Lower leg skin (tissue), 4 donors: Measurements from ENCODE around the gene SNX3. TPM values are rescaled to one million over a fixed set of nuclear protein-coding genes. Genes with fewer than 3 reads are reported as not detected.
A peak's percentile ranks its signal among the peaks of the same experiment; 100 is the strongest.
"Not testable (repeated sequence)": the region's sequence is repeated elsewhere in the genome, so short reads cannot be mapped to it uniquely, and the experiment has no call there.

Experiments used
- DNase-seq, 2 donors: peaks; one replicate each; pipeline ENCODE4 v3.0.0-alpha.2; 2019; ENCODE audit warnings: low spot score in 2 of 2
- H3K4me3 ChIP-seq: fragments of 200-600 bp; sonication (generic); 2 replicates; pipeline ENCODE4 v1.5.1; 2017; ENCODE audit warnings: mild to moderate bottlenecking, low read depth; ENCODE audit not compliant: poor library complexity, severe bottlenecking
- CTCF ChIP-seq, 3 donors: fragments of 450-650 bp; IDR thresholded peaks; one replicate each; pipeline ENCODE4 v1.5.1; 2016; ENCODE audit warnings: antibody characterized with exemption in 3 of 3, mild to moderate bottlenecking in 3 of 3, moderate library complexity in 2 of 3
- POLR2A ChIP-seq, 2 donors: fragments of 450-650 bp; IDR thresholded peaks; one replicate each; pipeline ENCODE4 v1.6.1; 2016 to 2017; ENCODE audit warnings: antibody characterized with exemption in 2 of 2, mild to moderate bottlenecking in 1 of 2, moderate library complexity in 1 of 2
- WGBS, 2 donors: methylation state at CpG; one replicate each; pipeline ENCODE4 v1.1.5; 2018; 5-methylcytosine and 5-hydroxymethylcytosine counted together
- intact Hi-C: fragments of 100-400 bp; cut with DNase I; formaldehyde crosslinking; loops from one replicate; pipeline ENCODE4 v1.15.0; 2023; ENCODE audit warnings: low total_unique reads
- total RNA-seq, 4 donors: library from RNA; depleted of rRNA; stranded (reverse); fragments of >200 nt; gene quantifications; one replicate each; pipeline ENCODE4 v1.1.0, GENCODE V29; 2016

Gene SNX3
- total RNA-seq, 4 donors from 2014 or later, result 94.6 to 127 (median 100) TPM

- 76 to 77% methylated on average over 2 of the region's 2 CpGs for WGBS, 2 donors
- DNase-seq, result no peak
- no peak for TF ChIP-seq POLR2A (IDR thresholded peaks at IDR 0.05)
- no peak for TF ChIP-seq CTCF (IDR thresholded peaks at IDR 0.05)
- intact Hi-C loops, result no loop called here
- H3K4me3 ChIP-seq, result no peak overlapping the region
Observed at GRCh38 chr6:108274546-108274945, 13.7 kb upstream of the SNX3 start.

- DNase-seq, intact Hi-C loops, H3K4me3 ChIP-seq: not testable (repeated sequence)
- 71% methylated on average over 10 of the region's 31 CpGs; no CpG with 5 or more reads in 1 of the 2 donors for WGBS, 2 donors
Observed at GRCh38 chr6:108269955-108270354, 9.1 kb upstream of the SNX3 start.

GRCh38 chr6:108268845-108269244, 8.0 kb upstream of the SNX3 start:
- H3K4me3 ChIP-seq, result no peak overlapping the region
- no peak for DNase-seq
- intact Hi-C loops, result no loop called here
- WGBS, 2 donors, result 92 to 100% methylated on average over 3 of the region's 3 CpGs
- no peak for TF ChIP-seq POLR2A (IDR thresholded peaks at IDR 0.05)
- no peak for TF ChIP-seq CTCF (IDR thresholded peaks at IDR 0.05)

GRCh38 chr6:108263371-108263770, 2.5 kb upstream of the SNX3 start:
- DNase-seq, result no peak
- no peak overlapping the region for H3K4me3 ChIP-seq
- WGBS, 2 donors, result 97 to 100% methylated on average over 2 of the region's 2 CpGs
- intact Hi-C loops, result no loop called here
- TF ChIP-seq POLR2A (IDR thresholded peaks at IDR 0.05) (no peak), CTCF (IDR thresholded peaks at IDR 0.05) (no peak)

GRCh38 chr6:108260126-108260808, 573 bp downstream of the SNX3 start:
- no peak for TF ChIP-seq CTCF (IDR thresholded peaks at IDR 0.05)
- no peak for TF ChIP-seq POLR2A (IDR thresholded peaks at IDR 0.05)
- intact Hi-C loops, result no loop called here
- peak; percentile 47 to 89 for DNase-seq
- WGBS, 2 donors, result 0 to 1% methylated on average over 25 to 29 of the region's 29 CpGs
- H3K4me3 ChIP-seq, result peak overlapping the region; percentile 95

GRCh38 chr6:108254433-108255410, 6.1 kb downstream of the SNX3 start:
- intact Hi-C loops, result no loop called here
- H3K4me3 ChIP-seq, result no peak overlapping the region
- TF ChIP-seq POLR2A (IDR thresholded peaks at IDR 0.05) (no peak), CTCF (IDR thresholded peaks at IDR 0.05) (no peak)
- no peak for DNase-seq
- WGBS, 2 donors, result 90 to 93% methylated on average over 4 of the region's 4 CpGs
